Heart left ventricle (tissue), 13 donors: Measurements from ENCODE around the gene DEGS2.

Experiments used
- CTCF ChIP-seq, 12 donors: fragments of 200-600 bp; sonication (generic) in 4 of 12; IDR thresholded peaks; one replicate each; pipeline versions ENCODE4 v1.5.0 to v1.8.0; 2018 to 2022; ENCODE audit warnings: antibody characterized with exemption in 12 of 12, mild to moderate bottlenecking in 5 of 12
- POLR2A ChIP-seq, 2 donors: fragments of 450-650 bp; IDR thresholded peaks; one replicate each; pipeline ENCODE4 v1.6.1; 2017; ENCODE audit warnings: antibody characterized with exemption in 2 of 2, mild to moderate bottlenecking in 2 of 2, moderate library complexity in 2 of 2
- donor health status: ischemic (EF 13 %, LVEDD 7.1; RV severe dilation, severe dysfunction).
- donor health status: DM: no; HTN: yes; CAD: no.
- donor health status: DM: no; HTN: no; CAD: no.
- donor health status: ischemic (EF 25% LVEDD 6.9; RV normal size, moderate dysfunction).
- donor health status: ischemic (EF 25% LVEDD 5.7; RV mildly dilated, moderate dysfunction).
- donor health status: ischemic (EF 35%, LVEDD 5.7; RV mildly dilated, moderate dysfunction).
- donor health status: nonischemic (EF 11% LVEDD 7.7; RV severe dilation, severe dysfunction).
- donor health status: DM: yes; HTN: yes; CAD: no.
- donor health status: PGD.
- donor health status: ischemic (EF 29% LVEDD 5.4; RV normal size, mild dysfunction).
- donor health status: nonischemic (EF 23%, LVEDD 6.1; RV moderate dilation, normal function).

GRCh38 chr14:100115726-100116125 is 43.7 kb downstream of the DEGS2 start:
- TF ChIP-seq CTCF (IDR thresholded peaks at IDR 0.05) (no peak), POLR2A (IDR thresholded peaks at IDR 0.05) (no peak)
